Mucosa of stomach (tissue), 1 donor: ENCODE measurements around the gene CACNA1E.

ENCODE experiments used
- H3K27me3 ChIP-seq: one replicate; pipeline ENCODE4 v1.7.0; 2013; ENCODE audit warnings: mild to moderate bottlenecking, low read length; ENCODE audit not compliant: control insufficient read depth, insufficient read depth
- H3K36me3 ChIP-seq: one replicate; pipeline ENCODE4 v1.7.0; 2013; ENCODE audit warnings: low read length; ENCODE audit not compliant: control insufficient read depth, insufficient read depth
- H3K4me1 ChIP-seq: one replicate; pipeline ENCODE4 v1.7.0; 2013; ENCODE audit warnings: mild to moderate bottlenecking, low read length; ENCODE audit not compliant: control insufficient read depth, insufficient read depth
- H3K4me3 ChIP-seq: one replicate; pipeline ENCODE4 v1.7.0; 2013; ENCODE audit warnings: low read length
- H3K9ac ChIP-seq: one replicate; pipeline ENCODE4 v1.7.0; 2013; ENCODE audit warnings: mild to moderate bottlenecking, low read length, moderate library complexity
- H3K9me3 ChIP-seq: one replicate; pipeline ENCODE4 v1.7.0; 2013; ENCODE audit warnings: mild to moderate bottlenecking, low read length, moderate library complexity; ENCODE audit not compliant: control insufficient read depth
- donor health status: Pancreatic carcinoma.

CACNA1E gene

GRCh38 chr1:181483285-181484195 lies at the start of gene CACNA1E:
TSS of gene CACNA1E (plus strand) at chr1:181483517. CDS start at chr1:181483745, 228 bp downstream.
- no peaks in the 10 kb centered on the region for H3K9me3 ChIP-seq
- peaks cover 52% of the 10 kb centered on the region for H3K27me3 ChIP-seq
- no peak within 1 kb of the TSS for H3K9ac ChIP-seq
- H3K36me3 ChIP-seq: no peaks in the 10 kb centered on the region
- H3K4me1 ChIP-seq: no peaks in the 10 kb centered on the region
- H3K4me3 ChIP-seq: no peak within 1 kb of the TSS

DNA sequence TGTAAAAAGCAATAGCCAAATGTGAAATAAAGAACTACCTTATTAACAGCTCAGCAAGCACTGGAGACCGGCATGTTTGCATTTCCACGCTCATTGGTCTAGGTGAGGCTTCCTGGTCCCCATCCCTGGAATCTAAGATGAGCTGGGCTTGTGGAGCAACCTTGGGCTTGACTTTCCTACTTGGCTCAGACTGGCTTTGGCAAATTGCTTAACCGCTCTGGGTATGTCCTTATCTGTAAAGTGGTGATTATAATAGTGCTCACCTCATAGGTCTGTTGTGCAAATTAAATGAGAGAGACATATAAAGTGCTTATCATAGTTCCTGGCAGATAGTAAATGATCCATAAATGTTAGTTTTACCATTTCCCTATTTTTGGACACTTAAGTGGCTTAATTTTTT lies 49.4 kb upstream of the CACNA1E start:
- Histone ChIP-seq H3K36me3 (no peaks in the 10 kb centered on the region), H3K9ac (no peak overlapping the region), H3K4me1 (no peaks in the 10 kb centered on the region), H3K27me3 (no peaks in the 10 kb centered on the region), H3K9me3 (no peaks in the 10 kb centered on the region), H3K4me3 (no peak overlapping the region)

DNA sequence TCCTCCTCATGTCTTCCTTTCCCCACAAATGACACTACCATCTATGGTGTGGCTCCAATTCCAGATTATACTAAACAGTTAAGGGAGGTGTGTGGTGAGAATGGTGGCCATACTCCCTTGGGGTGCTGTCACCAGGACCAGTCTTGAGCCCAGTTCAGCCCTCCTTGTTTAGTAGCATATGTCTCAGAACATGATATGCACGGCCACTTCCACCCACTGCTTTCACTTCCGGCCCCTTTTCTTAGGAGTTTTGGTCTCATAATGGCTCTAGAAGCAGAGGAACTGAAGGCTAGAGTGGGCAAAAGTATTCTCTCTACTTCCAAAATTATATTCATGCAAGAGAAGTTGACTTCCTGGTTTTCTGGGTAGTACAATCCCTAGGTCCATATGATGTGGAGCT lies 45.3 kb upstream of the CACNA1E start:
- Histone ChIP-seq H3K36me3 (no peaks in the 10 kb centered on the region), H3K9ac (no peak overlapping the region), H3K9me3 (no peaks in the 10 kb centered on the region), H3K27me3 (no peaks in the 10 kb centered on the region), H3K4me3 (no peak overlapping the region), H3K4me1 (no peaks in the 10 kb centered on the region)

- Histone ChIP-seq H3K4me3 (no peak overlapping the region), H3K9ac (no peak overlapping the region), H3K27me3 (no peaks in the 10 kb centered on the region), H3K4me1 (no peaks in the 10 kb centered on the region), H3K36me3 (no peaks in the 10 kb centered on the region), H3K9me3 (no peaks in the 10 kb centered on the region)
Observed at GRCh38 chr1:181440510-181440909, 42.8 kb upstream of the CACNA1E start.

GRCh38 chr1:181442181-181442525 lies 41.2 kb upstream of the CACNA1E start:
- Histone ChIP-seq H3K36me3 (no peaks in the 10 kb centered on the region), H3K4me1 (no peaks in the 10 kb centered on the region), H3K27me3 (no peaks in the 10 kb centered on the region), H3K9me3 (no peaks in the 10 kb centered on the region), H3K4me3 (no peak overlapping the region), H3K9ac (no peak overlapping the region)

GRCh38 chr1:181443231-181443853 lies 40.0 kb upstream of the CACNA1E start:
- H3K4me3 ChIP-seq: no peak overlapping the region
- H3K9me3 ChIP-seq: no peaks in the 10 kb centered on the region

GRCh38 chr1:181445436-181445835 lies 37.9 kb upstream of the CACNA1E start:
- no peaks in the 10 kb centered on the region for H3K27me3 ChIP-seq
- no peak overlapping the region for H3K9ac ChIP-seq
- H3K36me3 ChIP-seq: no peaks in the 10 kb centered on the region
- no peaks in the 10 kb centered on the region for H3K9me3 ChIP-seq
- no peaks in the 10 kb centered on the region for H3K4me1 ChIP-seq
- H3K4me3 ChIP-seq: no peak overlapping the region

More at GRCh38 chr1:181443231-181443853, 40.0 kb upstream of the CACNA1E start:
- H3K36me3 ChIP-seq: no peaks in the 10 kb centered on the region
- H3K27me3 ChIP-seq: no peaks in the 10 kb centered on the region
- no peak overlapping the region for H3K9ac ChIP-seq
- no peaks in the 10 kb centered on the region for H3K4me1 ChIP-seq

GRCh38 chr1:181448461-181448860 lies 34.9 kb upstream of the CACNA1E start:
- Histone ChIP-seq H3K4me1 (no peaks in the 10 kb centered on the region), H3K9me3 (no peaks in the 10 kb centered on the region), H3K9ac (no peak overlapping the region), H3K27me3 (no peaks in the 10 kb centered on the region), H3K4me3 (no peak overlapping the region), H3K36me3 (no peaks in the 10 kb centered on the region)

- H3K4me1 ChIP-seq: no peaks in the 10 kb centered on the region
- H3K36me3 ChIP-seq: no peaks in the 10 kb centered on the region
- H3K4me3 ChIP-seq: no peak overlapping the region
- no peaks in the 10 kb centered on the region for H3K27me3 ChIP-seq
- no peaks in the 10 kb centered on the region for H3K9me3 ChIP-seq
- H3K9ac ChIP-seq: no peak overlapping the region
Observed at GRCh38 chr1:181451661-181452230, 31.6 kb upstream of the CACNA1E start.

GRCh38 chr1:181452746-181453145 lies 30.6 kb upstream of the CACNA1E start:
- H3K9ac ChIP-seq: no peak overlapping the region
- no peak overlapping the region for H3K4me3 ChIP-seq
- H3K27me3 ChIP-seq: no peaks in the 10 kb centered on the region
- H3K4me1 ChIP-seq: no peaks in the 10 kb centered on the region
- H3K36me3 ChIP-seq: no peaks in the 10 kb centered on the region
- no peaks in the 10 kb centered on the region for H3K9me3 ChIP-seq

GRCh38 chr1:181453541-181454201 lies 29.6 kb upstream of the CACNA1E start:
- Histone ChIP-seq H3K9me3 (no peaks in the 10 kb centered on the region), H3K9ac (no peak overlapping the region), H3K4me3 (no peak overlapping the region), H3K4me1 (no peaks in the 10 kb centered on the region), H3K36me3 (no peaks in the 10 kb centered on the region), H3K27me3 (no peaks in the 10 kb centered on the region)

DNA sequence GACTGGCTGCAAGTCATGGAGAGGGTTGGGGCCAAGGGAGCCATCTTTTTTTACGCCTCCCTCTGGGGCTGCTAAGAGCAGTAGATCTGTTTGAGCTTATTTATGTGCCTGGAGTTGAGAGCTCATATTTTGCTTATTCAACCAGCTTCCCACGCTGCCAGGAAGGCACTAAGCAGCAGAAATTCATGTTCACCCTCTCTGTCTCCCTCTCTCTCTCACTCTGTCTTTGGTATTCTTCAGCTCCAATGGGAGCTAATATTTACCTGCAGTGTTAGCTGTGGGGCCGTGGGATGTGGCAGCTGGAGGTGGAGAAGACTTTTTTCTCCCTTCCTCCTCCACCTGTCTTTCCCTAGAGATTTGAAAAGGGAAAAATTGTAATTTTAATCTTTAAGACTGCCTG lies 26.8 kb upstream of the CACNA1E start:
- no peaks in the 10 kb centered on the region for H3K4me1 ChIP-seq
- no peaks in the 10 kb centered on the region for H3K27me3 ChIP-seq
- no peaks in the 10 kb centered on the region for H3K36me3 ChIP-seq
- no peak overlapping the region for H3K9ac ChIP-seq
- no peak overlapping the region for H3K4me3 ChIP-seq
- no peaks in the 10 kb centered on the region for H3K9me3 ChIP-seq
